DLD1 (cell line): Measurements from ENCODE around the gene SLC2A4RG.
"Not testable (repeated sequence)": the region's sequence is repeated elsewhere in the genome, so short reads cannot be mapped to it uniquely, and the experiment has no call there.

Experiments used
- in situ Hi-C: cut with HindIII; loops from 2 replicates; pipeline ENCODE4 v1.10.0; 2017; ENCODE audit warnings: low sequenced_read_pairs

SLC2A4RG gene

DNA sequence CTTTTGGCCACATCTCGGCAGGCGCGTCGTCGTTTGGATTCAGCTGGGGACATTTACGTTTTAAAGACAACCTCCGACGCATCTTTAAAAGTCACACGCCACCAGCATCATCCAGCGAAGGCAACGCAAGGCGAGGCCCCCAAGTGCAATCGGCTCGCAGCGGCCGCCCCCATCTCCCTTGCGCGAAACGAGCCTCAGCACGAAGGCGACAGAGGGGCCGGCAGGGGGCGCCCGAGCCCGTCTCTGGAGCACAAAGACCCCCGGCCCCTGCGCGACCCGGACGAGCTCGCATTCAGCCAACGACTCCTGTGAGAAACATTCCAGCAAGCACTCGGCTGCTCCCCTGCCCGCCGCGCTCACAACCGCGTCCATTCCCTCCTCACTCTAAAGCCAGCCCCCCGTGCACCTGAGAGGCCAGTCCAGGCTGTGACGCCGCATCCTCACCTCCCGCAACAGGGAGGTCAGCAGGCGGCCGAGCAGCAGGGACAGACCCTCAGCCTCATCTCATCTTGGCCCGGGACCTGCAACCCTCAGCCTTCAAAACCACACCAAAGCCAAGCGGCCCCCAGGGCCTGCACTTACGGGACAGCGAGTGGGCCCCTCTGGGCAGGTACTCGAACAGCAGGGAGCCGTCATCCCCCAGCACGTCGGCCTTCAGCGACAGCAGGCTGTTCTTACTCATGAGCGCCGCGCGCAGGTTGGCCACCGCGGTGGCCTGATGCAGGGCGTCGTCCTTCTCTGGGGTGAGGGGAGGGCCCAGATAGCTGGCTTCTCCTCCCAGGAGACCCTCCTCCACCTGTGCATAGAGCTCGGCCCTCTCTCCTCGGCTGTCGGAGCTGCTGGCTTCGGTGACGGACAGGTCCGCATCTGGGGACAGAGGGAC lies 35.8 kb downstream of the SLC2A4RG start:
- in situ Hi-C loops: no loop called here

DNA sequence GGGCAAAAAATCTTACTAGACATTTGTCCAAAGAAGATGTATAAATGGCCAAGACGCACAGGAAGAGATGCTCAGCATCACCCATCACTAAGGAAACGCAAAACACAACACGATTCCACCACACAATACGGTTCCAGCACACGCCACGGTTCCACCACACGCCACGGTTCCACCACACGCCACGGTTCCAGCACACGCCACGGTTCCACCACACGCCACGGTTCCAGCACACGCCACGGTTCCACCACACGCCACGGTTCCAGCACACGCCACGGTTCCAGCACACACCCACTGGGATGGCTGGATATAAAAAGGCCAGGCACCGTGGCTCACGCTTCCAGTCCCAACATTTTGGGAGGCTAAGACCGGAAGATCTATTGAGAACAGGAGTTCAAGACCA lies 37.3 kb downstream of the SLC2A4RG start:
- in situ Hi-C loops: not testable (repeated sequence)

DNA sequence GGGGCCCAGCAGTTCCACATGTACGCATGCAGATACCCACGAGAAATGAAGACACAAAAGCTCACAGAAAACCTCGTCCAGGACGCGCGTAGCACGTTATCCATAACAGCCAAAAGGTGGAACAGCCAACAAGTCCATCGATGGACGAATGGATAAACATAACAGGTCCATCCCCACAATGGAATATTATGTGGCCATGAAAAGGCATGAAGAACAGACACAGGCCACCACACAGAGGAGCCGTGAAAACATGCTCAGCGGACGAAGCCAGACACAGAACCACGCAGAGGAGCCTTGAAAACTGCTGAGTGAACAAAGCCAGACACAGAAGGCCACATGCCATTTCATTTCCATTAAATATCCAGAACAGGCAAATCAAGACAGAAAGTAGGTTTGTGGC lies 38.0 kb downstream of the SLC2A4RG start:
- in situ Hi-C loops: no loop called here

DNA sequence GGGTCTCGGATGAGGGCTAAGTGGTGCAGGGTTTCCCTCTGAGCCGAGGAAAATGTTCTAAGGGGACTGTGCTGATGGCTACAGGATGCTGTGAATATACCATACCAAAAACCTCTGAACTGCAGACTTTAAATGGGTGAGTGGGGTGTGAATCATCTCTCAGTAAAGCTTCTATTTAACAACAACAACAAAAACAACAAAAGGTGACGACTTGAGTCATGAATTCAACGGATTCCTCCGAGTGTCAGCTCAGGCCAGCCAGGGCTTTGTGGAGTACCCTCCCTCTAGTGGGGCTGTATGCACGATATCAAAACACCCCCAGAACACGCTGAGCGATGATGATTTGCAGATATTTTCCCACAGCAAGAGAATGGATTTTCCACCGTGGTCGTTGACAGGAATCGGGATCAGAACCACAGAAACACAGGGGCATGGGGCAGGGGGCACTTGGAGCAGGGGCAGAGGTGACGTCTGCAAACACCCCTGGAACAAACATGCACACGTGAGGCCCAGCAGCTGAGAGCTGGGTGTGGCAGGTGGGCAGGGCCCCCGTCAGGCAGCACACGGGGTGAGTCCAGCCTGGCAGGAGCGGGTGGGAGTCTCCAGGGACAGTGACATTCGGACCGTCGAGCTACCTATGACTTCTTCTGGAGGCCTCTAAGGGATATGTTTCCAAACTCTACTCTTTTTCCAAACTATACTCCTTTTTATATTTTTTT lies 38.6 kb downstream of the SLC2A4RG start:
- in situ Hi-C loops: no loop called here

DNA sequence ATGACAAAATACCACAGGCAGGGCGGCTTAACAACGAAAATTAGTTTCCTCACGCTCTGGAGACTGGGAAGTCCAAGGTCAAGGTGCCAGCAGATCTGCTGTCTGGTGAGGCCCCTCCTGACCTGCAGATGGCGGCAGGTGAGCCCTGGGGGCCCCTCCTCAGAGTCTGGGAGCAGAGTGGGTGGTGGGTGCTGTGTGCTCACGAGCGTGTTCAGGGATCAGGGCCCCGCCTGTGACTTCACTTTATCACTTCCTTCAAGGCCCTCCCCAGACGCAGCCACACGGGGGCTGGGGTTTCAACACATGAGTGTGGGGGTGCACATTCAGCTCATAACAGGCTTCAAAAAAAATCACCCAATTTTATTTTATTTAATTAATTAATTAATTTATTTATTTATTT lies 39.3 kb downstream of the SLC2A4RG start:
- in situ Hi-C loops: no loop called here

DNA sequence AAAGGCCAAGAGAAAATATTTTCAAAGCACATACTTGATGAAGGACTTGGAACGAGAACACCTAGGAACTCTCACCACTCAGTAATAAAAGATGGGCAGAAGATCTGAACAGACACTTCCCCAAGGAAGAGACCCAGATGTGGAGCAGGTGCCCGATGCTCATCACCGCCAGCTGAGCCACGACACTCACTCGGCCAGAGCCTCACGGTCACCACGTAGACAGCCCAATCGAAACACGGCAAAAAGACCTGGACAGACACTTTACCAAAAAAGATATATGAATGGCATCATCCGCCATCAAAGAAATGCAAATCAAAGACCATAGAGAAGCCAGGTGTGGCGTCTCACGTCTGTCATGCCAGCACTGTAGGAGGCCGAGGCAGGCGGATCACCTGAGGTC lies 41.6 kb downstream of the SLC2A4RG start:
- in situ Hi-C loops: no loop called here

DNA sequence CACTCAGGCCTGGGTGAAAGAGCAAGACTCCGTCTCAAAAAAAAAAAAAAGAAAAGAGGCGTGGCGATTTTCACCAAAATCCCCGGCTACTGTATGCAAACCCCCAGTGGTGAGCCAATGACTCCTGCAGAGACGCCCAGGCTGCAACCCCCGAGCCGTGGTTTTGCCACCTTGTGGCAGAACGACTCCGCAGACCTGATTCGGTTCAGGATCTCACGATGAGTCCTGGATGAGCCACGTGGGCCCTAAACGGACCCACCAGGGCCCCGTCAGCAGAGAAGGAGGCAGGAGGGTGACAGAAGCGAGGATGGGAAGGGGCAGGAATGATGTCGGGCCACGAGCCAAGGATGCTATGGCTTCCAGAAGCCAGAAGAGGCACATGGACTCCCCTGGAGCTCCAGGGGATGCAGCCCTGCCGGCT lies 42.5 kb downstream of the SLC2A4RG start:
- in situ Hi-C loops: no loop called here

- in situ Hi-C loops: no loop called here
These were observed 43.0 kb downstream of the SLC2A4RG start for GRCh38 chr20:63782521-63782971.

- in situ Hi-C loops: no loop called here
These were observed 44.4 kb downstream of the SLC2A4RG start for GRCh38 chr20:63783970-63784369.

DNA sequence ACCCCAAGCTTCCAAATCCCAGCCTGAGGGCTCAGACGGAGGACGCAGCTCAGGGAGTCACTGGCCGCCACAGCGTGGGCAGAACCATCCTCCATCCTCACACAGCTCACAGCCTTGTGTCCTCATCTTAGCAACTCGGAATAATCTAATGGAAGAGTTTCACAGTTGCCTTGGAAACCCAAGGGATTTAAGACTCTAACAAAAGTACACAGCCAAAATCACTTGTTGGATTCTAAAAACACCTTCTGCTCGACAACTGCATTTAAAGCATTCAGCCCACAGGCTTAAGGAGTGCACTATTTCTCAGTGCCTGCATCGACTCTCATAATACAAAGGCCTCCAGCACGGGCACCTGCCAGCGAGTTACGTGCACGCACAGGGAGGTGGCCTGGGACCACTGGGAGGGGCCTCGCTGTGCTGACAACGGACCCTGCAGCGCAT lies 46.1 kb downstream of the SLC2A4RG start:
- in situ Hi-C loops: no loop called here

GRCh38 chr20:63787302-63787701 lies 47.7 kb downstream of the SLC2A4RG start:
- in situ Hi-C loops: no loop called here

DNA sequence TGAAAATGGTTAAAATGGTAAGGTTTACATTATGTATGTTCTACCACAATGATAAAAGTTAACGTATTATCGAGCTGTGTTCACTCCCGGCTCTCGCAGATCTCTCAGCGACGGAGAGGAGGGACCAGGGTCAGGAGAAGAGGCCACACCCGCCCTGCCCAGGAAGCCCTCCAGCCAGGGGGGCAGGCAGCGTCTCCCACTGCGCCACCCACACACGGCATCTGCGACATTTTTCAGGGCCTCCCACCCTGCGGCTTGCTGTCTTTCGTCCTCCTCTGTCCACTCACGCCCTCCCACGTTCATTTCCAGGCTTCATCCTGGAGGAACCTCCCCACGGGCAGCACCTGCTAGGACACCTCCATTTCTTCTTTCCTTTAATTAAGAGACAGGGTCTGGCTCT lies 48.2 kb downstream of the SLC2A4RG start:
- in situ Hi-C loops: no loop called here

DNA sequence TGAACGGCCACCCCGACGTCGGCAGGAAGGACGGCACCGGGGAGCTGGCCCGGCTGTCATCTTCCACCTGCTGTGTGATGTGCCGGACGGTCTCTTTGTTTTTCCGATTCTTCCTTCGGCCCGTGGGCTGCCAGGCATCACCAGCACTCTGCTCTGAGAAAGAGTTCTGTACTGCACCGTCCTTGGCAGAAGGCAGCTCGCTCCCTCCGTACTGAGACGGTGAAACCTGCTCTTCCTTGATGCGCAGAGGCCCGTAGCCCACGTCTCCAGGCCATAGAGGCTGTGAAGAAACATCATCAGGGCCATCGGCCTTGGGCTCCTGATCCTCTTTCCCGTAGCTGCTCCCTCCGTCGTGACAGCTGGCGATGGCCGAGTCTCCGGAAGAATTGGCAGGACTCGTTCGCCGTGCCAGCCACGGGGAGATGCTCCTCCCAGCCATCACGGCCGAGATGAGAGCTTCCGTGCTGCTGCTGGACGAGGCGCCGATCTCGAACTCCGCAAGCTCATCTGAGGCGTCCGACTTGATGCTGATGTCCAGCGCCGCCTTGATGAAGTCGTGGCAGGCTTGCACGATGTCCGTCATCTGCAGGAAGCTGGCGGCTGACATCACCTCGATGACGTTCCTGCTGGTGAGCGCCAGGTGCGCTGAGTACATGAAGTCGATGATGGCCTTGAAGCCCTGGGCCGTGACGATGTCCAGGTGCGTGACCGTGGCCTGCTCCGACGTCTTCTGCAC lies 50.4 kb downstream of the SLC2A4RG start:
- in situ Hi-C loops: no loop called here

DNA sequence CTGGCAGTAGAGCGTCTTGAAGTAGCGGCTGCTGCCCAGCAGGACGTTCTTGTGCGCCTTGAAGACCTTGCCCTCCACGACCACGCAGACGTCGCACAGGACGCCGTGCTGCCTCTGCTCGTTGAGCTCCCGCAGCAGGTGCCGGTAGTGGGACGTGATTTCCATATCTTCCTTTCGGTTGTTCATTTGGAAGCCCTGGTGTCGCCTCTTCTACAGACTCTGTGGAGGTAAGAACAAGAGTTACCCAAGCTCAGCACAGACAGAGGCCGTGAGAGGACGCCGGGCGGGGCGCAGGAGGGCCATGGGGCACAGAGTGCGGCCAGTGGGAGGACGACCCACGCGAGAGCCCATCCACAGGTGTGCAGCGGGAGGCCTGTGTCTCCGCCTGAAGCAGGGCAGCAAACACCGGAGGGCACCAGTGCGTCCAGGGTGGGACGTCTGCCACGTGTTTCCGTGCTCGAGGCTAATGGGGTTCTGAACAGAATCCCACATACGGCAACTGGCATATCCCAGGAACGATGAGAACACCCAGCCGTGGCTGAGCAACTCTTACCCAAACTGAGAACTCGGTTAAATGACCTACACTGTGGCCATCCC lies 51.1 kb downstream of the SLC2A4RG start:
- in situ Hi-C loops: no loop called here

DNA sequence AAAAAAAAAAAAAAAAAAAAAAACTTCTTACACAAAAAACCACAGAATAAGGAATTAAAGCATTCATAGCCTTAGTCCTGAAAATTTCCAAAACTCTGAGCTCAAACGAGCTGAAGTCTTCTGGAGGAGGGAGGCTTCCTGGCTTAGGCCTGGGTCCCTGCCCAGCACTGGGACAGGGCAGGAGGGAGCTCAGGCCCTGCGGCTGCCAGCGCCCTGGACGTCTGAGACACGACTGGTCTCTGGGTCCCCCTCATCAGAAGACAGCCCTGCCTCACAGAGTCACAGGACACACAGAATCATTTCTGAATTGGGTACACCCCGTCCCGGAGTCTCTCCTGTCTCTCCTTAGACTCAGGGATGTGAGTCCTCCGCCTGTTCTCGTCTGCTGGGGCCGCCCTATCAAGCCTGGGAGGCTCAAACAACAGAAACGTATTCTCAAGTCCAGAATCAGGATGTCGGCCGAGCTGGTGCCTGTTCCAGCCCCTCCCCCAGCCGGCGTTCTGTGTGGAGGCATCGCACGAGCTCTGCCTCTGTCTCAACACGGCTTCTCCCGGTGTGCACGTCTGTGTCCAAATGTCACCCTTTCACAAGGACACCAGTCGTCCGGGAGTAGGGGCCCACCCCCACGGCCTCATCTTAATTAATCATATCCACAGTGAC lies 52.1 kb downstream of the SLC2A4RG start:
- in situ Hi-C loops: no loop called here

- in situ Hi-C loops: no loop called here
These were observed 53.3 kb downstream of the SLC2A4RG start for GRCh38 chr20:63792866-63793265.
